ENCODE results near the gene ABCA4.

DNA sequence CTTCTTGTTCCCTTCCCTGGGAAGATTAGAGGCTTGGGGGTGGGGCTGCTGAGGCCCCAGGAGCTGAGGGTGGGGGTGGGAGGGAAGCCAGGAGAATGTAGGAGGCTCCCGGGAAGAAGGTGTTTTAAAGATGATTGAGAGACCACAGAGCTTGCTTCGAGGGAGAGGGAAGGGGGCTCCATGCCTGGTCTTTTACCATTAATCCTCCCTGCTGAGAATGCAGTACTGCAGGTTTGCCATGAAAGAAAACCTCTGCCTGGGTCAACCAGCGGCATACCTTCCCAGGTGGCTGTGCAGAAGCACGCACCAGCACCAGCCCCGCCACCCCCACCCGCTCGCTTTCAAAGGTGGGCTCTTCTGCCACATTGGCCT lies 15.4 kb downstream of the ABCA4 start:
- TF ChIP-seq POLR2A (IDR thresholded peaks at IDR 0.05) = no peak
- TF ChIP-seq, protein P1, sequence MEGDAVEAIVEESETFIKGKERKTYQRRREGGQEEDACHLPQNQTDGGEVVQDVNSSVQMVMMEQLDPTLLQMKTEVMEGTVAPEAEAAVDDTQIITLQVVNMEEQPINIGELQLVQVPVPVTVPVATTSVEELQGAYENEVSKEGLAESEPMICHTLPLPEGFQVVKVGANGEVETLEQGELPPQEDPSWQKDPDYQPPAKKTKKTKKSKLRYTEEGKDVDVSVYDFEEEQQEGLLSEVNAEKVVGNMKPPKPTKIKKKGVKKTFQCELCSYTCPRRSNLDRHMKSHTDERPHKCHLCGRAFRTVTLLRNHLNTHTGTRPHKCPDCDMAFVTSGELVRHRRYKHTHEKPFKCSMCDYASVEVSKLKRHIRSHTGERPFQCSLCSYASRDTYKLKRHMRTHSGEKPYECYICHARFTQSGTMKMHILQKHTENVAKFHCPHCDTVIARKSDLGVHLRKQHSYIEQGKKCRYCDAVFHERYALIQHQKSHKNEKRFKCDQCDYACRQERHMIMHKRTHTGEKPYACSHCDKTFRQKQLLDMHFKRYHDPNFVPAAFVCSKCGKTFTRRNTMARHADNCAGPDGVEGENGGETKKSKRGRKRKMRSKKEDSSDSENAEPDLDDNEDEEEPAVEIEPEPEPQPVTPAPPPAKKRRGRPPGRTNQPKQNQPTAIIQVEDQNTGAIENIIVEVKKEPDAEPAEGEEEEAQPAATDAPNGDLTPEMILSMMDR (IDR thresholded peaks at IDR 0.05) = no peak
